ENCODE results near the gene SLC39A9. TPM values are rescaled to one million over a fixed set of nuclear protein-coding genes. Genes with fewer than 3 reads are reported as not detected.

Gene SLC39A9
- total and polyA plus RNA-seq, 2 of the 4 experiments (the other 2 are of a cell fraction): 41.4 to 168 TPM

DNA sequence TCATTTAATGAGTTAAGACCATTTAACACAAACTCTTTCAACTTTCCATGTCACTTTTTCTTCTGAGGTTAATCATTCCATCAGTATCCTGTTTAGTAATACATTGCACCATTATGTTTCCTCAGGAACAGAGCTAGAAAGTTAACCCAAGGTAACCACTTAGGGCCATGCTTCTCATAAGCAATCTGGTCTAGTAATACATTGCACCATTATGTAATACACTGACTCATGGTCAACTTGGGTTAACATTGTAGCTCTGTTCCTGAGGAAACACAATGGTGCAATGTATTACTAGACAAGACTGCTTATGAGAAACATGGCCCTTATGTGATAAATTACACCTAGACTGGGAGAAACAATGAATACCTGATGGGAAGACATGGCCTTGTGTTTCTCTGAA lies 22.1 kb upstream of the SLC39A9 start:
- DNase-seq: peak; percentile 77
- Histone ChIP-seq H3K14ac (replicated peaks; ENCODE audit: low read depth, low read length) (no peak overlapping the region), H2BK5ac (ENCODE audit: low read depth, low read length, poor library complexity, severe bottlenecking) (no peak overlapping the region), H3K9ac (ENCODE audit: low read depth, low read length) (no peak overlapping the region), H3K4me1 (ENCODE audit: control insufficient read depth, insufficient read depth, low read length) (no peaks in the 10 kb centered on the region), H2BK20ac (ENCODE audit: low read depth, low read length) (no peak overlapping the region), H3K23ac (ENCODE audit: low read depth, low read length) (no peak overlapping the region), H3K9me1 (ENCODE audit: insufficient read depth, low read length) (no peaks in the 10 kb centered on the region), H3K9me3 (ENCODE audit: control insufficient read depth, insufficient read depth, low read length) (no peaks in the 10 kb centered on the region), H3K18ac (ENCODE audit: low read depth, low read length) (no peak overlapping the region), H2AFZ (replicated peaks; ENCODE audit: low read length, poor library complexity) (no peak overlapping the region), H2AK5ac (ENCODE audit: low read depth, low read length) (no peak overlapping the region), H2BK120ac (ENCODE audit: low read depth, low read length) (no peak overlapping the region), H4K91ac (ENCODE audit: insufficient read depth, low read depth, low read length) (no peak overlapping the region), H4K8ac (ENCODE audit: low read depth in 2 of 2, low read length in 2 of 2) (no peak overlapping the region), H3K4ac (ENCODE audit: low read depth, low read length) (no peak overlapping the region), H3K27me3 (ENCODE audit: control insufficient read depth, insufficient read depth, low read length) (no peaks in the 10 kb centered on the region), H4K20me1 (ENCODE audit: insufficient read depth, low read length) (peaks cover 9% of the 10 kb centered on the region; the same call in 1 of the 2 replicates), H2BK15ac (ENCODE audit: low read depth, low read length) (no peak overlapping the region), H3K56ac (ENCODE audit: extremely low read depth, insufficient read depth, low read length) (no peak overlapping the region), H3K79me1 (ENCODE audit: low read depth in 1 of 2, low read length in 2 of 2) (peaks cover 14 to 18% of the 10 kb centered on the region in 2 experiments), H4K5ac (ENCODE audit: low read depth, low read length) (no peak overlapping the region), H3K36me3 (ENCODE audit: control insufficient read depth, insufficient read depth, low read length) (peaks cover 18% of the 10 kb centered on the region), H3K27ac (ENCODE audit: insufficient read depth, low read length) (no peak overlapping the region), H3K4me2 (ENCODE audit: low read depth, low read length) (no peak overlapping the region), H3K4me3 (ENCODE audit: insufficient read depth, low read depth, low read length) (no peak overlapping the region), H2AK9ac (replicated peaks; ENCODE audit: low read depth, low read length, poor library complexity) (no peak overlapping the region)
- dilution Hi-C loops (cut with HindIII; ENCODE audit: low sequenced_read_pairs, unreplicated experiment): no loop called here
- TF ChIP-seq CEBPB (IDR thresholded peaks at IDR 0.05; ENCODE audit: low read depth, low read length) (peak; percentile 71), MAZ (IDR thresholded peaks at IDR 0.05; ENCODE audit: borderline replicate concordance, low read depth, low read length) (no peak)
- TF ChIP-seq, protein P1, sequence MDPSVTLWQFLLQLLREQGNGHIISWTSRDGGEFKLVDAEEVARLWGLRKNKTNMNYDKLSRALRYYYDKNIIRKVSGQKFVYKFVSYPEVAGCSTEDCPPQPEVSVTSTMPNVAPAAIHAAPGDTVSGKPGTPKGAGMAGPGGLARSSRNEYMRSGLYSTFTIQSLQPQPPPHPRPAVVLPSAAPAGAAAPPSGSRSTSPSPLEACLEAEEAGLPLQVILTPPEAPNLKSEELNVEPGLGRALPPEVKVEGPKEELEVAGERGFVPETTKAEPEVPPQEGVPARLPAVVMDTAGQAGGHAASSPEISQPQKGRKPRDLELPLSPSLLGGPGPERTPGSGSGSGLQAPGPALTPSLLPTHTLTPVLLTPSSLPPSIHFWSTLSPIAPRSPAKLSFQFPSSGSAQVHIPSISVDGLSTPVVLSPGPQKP (IDR thresholded peaks at IDR 0.05; ENCODE audit: borderline replicate concordance, low read depth, low read length): no peak
- ChIA-PET POLR2A (ENCODE audit: unreplicated experiment) (no interaction called here), CTCF (no interaction called here)
- peak; percentile 59; the same call in 1 of the 2 replicates for ATAC-seq (ENCODE audit: low read depth)
- BruUV-seq (replicated peaks): no TSS peak
- in situ Hi-C loops (cut with MboI; ENCODE audit: low sequenced_read_pairs): no loop called here
- intact Hi-C loops (cut with micrococcal nuclease): no loop called here
